SK-N-SH (cell line): ENCODE data around the gene DNPH1.

Experiments
- CTCF ChIP-seq: fragments of 200-600 bp; sonication (generic); IDR thresholded peaks from 2 replicates; pipeline ENCODE4 v1.6.1; 2017; ENCODE audit warnings: antibody characterized with exemption, mild to moderate bottlenecking, moderate library complexity
- FOXM1 ChIP-seq: IDR thresholded peaks from 2 replicates; pipeline ENCODE4 v1.4.0; 2012; ENCODE audit warnings: low read depth, mild to moderate bottlenecking
- MXI1 ChIP-seq: IDR thresholded peaks from 2 replicates; pipeline ENCODE4 v1.6.1; 2012; ENCODE audit warnings: mild to moderate bottlenecking, low read depth, low read length, improper control_type of control experiment
- SMC3 ChIP-seq: IDR thresholded peaks from 2 replicates; pipeline ENCODE4 v1.6.1; 2012; ENCODE audit warnings: low read depth, low read length, improper control_type of control experiment

GRCh38 chr6:43181621-43181941 is 47.7 kb downstream of the DNPH1 start:
- no peak for TF ChIP-seq MXI1
- no peak for TF ChIP-seq CTCF
- no peak for TF ChIP-seq FOXM1
- no peak for TF ChIP-seq SMC3
